ENCODE data around the gene TMPRSS6.

The TMPRSS6 gene

DNA sequence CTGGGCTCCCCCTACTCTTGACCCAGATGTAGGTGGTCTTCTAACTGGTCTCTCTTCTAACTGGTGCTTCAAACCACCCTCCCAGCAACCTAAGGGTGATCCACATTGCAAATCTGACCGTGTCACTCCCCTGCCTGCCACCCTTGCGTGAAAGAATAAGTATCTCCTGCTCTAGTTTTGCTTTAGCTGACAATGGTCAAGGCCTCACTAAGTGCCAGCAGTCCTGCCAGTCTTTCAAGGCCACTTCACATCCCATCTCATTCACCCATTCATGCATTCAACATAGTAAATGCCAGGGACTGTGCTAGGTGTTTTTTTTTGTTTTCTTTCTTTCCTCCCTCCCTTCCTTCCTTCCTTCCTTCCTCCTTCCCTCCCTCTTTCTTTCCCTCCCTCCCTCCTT, 60.3 kb downstream of the TMPRSS6 start:
- DNase-seq, result no peak

DNA sequence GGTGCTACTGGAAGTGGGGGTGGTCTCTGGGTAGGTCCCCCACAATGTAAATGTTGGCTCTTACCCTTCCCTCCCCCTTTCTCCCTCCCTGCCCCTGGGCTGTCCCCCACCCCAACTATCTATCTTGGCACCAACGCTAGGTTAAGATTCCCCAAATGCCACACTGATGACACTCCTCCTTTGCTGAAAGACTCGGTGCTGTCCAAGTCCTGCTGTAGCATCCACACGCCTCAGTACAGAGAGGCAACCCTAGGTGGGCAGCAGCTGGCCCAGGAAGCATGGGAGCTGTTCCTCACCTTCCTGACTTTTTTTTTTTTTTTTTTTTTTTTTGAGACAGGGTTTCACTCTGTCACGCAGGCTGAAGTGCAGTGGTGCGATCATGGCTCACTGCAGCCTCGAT, 61.4 kb downstream of the TMPRSS6 start:
- DNase-seq, result no peak

DNA sequence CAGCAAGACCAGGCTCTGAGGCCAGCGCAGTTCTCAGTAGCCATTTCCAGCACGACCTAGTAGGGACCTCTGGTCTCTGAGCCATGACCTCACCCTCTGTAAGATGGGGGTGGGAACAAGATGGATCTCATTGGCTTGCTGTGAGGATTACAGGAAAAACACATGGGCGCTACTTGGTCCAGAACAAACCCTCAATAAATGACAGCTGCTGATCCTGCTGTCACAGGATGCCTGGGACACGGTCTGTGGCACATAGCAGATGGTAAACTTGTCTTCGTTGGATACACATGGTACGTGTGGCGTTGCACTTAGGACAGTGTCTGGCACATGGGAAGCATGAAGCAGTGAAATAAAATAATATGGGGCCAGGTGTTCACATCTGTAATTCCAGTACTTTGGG, 62.5 kb downstream of the TMPRSS6 start:
- DNase-seq, result no peak

DNA sequence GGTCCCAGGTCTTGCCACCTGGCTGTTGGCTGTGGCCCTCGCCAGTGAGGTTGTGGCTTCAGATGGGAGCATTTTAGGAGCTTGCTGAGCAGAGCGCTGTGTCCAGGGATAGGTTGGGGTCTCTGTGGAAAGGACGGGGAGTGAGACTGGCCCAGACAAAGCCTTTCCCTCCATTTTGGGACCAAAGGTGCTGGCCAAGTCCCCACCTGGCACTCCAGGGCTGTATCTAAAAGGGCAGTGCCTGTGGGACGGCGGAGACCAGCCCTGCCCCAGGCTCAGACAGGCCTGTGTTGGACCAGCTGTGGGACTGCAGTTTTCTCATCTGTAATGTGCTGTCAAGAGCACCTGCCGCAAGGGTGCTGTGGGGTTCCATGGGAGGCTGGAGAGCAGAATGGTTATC, 62.9 kb downstream of the TMPRSS6 start:
- DNase-seq, result no peak

DNA sequence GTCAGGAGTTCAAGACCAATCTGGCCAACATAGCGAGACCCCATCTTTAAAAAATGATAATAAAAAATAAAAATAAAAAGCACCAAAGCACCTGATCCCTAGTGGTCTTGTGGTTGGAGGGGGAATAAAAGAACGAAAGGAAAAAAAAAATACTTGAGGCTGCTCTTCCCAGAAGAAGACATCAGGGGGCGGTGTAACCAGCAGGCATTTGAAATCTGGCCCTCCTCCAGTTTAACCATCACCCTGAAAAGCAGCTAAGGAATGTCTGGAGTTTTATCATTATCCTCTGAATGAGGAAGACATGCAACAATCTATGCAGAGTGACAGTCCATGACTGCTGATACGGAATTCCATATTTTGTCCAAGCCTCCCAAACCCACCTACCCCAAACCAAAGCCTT, 63.6 kb downstream of the TMPRSS6 start:
- no peak for DNase-seq

DNA sequence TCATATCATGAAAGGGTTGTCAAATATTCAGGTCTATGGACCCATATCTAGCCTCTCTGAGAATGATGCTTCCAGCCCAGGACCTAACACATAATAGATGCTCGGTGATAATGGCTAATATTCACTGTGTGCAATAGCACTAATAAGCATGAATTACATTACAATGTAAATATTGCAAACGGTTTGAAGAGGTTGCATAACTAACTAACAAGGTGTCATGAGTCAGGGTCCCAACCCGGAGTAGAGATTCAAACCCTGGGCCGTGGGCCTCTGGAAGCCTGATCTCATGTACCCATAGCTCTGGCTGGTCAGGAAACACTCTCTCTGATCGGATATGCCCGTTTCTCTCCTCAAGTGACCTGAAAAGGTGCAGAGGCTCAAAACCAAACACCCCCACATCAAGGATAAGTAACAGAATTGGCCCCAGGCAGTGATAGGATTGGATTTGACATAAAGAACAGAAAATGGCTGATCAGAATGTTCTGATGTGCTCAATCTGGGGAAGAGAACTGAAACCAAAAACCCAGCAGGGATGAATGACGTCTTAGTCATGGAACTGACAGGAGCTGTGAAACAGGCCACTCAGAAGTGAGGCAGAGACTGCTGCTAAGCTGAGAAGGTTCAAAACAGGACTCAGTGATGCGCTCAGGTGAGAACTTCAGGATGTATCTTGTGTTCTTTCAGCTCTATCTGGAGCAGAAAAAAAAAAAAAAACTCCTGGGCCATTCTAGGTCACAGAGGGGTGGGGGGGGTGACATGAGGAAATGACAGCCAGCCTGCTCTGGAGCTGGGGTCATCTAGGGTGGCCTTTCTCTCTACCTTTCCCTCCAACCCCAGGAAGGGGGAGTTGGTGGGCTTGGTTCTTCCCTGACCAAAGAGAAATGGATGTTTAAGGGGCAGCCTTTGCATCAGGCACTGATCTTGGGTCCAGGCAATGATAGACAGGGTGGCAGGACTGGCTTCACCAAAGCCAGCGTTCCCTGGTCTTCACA, 64.6 kb downstream of the TMPRSS6 start:
- no peak for DNase-seq

DNA sequence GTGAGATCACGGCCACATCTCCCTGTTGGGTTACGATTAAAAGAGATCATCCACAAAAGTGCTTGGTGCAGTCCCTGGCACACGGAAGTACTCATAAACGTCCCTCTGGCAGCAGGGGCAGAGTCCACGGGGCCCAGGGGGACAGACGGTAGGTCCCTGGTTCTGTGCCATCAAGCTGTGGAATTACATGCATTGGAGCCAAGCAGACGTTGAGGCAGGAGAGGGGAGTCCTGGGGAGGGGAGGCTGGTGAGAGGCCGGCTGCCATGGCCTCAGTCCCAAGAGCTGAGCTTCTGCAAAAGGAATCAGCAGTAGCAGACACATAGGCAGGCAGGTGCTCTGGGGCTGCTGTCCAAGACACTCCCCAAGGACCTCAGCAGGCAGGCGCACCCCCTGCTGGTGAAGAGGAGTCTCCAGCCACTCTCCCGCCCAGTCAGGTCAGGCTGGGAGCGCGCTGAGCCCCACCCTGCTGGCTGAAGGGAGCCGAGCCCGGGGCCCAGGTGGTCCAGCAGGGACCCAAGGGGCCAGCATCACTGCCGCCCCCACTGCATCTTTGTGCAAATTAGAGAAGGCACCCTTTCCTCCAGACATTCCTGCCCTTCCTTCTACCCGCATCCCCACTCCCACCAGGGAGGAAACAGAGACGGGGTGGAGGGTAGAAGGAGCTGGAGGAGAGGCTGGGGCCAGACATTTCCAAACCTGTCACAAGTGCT, 65.5 kb downstream of the TMPRSS6 start:
- no peak for DNase-seq

DNA sequence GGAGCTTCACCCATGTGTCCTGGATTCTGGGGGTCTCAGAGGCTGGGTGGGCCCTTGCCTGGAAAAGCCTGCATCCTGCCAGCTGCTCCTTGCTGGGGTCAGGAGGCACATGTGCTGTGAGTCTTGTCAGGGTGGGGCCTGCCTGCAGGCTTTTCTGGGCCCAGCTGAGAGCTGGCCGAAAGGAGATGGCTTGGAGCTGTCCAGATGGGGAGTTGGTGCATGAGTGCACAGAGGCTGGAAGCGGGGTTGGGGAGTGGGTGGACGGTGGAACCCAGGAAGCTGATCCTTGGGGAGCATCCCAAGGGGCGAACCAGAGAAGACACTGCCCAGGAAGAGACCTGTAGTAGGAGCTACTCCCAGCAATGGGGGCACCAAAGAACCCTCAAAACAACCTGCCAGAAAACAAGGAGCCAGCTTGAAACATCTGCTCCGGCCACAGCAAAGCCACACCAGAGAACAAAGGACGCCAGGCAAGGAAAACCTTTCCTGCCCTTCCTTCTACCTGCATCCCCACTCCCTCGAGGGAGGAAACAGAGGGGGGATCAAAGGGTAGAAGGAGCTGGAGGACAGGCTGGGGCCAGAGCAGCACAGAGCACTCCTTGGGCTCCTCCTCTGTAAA, 66.2 kb downstream of the TMPRSS6 start:
- no peak for DNase-seq

DNA sequence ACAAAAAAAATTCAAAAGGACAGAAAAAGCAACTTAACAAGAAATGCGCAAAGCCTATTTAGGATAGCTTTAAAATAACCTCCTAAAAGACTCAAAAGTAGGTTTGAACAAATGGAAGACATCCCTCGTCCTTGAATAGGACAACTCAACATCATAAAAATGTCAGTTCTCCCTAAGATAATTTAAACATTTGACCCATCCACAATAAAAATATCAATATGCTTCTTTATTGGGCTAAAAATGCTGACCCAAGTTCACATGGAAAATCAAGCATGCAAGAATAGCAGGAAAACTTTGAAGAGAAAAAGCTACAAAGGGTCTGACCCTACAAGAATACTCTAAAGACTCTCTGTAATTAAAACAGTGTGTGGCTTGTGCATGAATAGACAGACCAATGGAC, 70.0 kb downstream of the TMPRSS6 start:
- DNase-seq, result no peak

DNA sequence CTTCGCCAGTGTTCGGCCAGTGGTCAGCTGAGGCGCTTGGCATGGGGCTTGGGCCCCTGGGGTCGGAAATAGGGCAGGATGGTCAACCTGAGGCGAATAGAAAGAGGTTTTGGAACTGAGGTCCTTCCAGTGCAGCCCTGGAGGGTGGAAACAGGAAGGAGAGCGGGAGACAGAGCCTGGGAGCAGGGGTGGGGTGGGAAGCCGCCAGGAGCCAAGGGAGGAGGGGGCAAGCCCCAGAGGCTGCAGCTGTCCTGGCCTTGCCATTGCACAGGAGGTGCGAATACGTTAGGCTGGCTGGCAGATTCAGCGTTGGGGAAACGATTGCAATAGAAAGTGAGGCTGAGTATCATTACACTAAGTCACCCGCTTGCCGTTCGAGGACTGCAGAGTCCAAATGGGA, 71.8 kb downstream of the TMPRSS6 start:
- no peak for DNase-seq

DNA sequence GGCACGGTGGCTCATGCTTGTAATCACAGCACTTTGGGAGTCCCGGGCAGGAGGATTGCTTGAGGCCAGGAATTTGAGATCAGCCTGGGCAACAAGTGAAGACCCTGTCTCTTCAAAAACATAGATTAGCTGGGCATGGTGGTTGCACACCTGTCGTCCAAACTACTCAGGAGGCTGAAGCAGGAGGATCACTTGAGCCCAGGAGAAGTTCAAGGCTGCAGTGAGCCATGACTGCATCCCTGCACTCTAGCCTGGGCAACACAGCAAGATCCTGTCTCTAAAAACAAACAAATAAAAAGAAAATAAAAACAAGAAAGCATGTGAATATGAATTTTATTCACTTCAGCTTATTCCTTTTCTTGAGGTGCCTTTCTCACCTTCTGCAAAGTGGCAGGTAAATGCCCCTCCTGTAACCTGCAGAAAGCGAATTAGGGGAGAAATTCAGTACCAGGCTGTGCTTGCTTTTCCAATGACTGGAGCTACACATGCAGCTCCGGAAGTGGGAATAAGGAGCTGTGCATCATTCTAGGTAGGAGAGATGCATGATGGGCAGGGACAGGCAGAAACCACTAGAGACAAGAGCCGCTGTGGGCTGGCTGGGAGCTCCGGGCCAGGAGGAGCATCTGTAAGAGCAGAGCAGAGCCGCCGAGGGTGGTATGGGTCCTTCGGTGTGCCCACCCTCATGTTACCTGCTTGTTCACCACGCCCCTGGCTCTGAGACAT, 72.7 kb downstream of the TMPRSS6 start:
- DNase-seq, result no peak

DNA sequence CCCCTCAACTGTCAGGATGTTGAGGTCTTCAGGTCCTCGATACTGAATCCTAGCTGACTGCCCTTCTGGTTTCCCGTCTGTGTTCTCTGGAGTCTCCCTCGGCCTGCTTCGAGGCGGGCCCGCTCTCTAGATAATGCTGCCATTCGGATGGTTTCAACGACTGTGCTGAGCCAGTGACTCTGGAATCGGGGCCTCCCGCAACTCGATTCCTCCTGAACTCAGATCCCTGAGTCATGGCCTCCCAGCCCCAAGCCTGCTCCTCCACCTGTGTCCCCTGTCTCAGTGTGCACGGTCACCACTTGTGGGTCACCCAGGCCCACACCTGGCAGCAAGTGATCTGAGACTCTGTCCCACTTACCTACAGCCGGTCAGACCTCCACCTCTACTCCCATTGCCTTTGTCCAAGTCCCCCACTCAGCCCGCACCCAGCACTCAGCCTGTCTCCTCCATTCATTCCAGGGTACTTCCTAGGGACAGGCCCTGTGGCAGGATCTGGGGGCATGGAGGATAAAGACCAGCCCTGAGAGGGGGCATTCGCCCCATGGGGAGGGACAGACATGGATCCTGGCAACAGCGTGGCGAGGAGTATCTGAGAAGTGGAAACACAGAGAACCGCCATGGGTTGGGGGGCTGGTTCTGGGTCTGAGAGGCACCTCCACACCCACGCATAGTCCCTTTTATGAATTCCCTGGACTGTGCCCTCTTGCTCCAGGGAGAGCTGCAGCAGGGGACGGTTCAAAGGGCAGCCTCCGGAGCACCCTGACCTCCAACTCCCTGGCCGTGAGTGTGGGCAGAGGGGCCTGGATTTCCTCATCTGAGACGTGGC, 75.7 kb downstream of the TMPRSS6 start:
- no peak for DNase-seq

DNA sequence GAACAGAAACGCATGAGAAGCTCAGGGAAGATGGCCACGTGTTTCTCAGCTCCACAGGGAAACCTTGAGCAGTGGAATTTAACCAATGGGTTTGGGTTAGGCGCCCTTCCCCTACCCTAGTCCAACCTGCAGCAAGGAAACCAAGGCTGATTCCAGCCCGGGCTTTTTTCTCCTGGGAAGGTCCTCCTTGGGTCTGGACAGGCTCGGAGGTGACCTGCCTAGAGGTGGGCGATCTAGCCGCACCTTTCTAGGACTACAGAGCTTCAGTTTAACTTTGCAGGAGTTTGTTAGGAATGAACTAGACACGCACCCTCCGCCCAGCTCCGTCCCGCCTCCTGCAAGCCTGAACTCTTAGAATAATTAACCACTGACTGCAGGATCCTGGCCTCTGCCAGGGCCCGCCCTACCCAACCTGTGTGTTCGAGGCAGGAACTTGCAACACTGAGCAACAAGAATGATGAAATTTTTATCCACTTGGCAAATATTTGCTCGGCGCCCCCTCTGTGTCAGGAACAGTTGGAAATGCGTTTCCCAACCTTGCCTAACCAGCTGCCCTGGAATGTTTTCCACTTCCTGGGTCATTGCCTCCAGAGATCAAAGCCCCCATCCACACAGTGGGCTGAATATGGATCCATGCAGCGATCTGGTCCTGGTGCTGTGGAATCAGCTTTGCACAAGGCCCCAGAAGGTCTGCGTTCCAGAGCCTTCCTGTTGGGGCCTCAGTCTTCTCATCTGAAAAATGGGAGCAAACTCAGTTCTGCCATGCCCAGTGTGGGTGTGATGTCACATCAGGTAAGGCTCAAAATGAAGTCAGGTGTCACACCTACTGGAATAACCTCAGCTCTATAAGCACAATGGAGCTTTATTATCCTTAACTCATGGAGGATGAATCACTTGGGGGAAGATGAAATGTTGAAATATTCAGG, 76.7 kb downstream of the TMPRSS6 start:
- no peak for DNase-seq

DNA sequence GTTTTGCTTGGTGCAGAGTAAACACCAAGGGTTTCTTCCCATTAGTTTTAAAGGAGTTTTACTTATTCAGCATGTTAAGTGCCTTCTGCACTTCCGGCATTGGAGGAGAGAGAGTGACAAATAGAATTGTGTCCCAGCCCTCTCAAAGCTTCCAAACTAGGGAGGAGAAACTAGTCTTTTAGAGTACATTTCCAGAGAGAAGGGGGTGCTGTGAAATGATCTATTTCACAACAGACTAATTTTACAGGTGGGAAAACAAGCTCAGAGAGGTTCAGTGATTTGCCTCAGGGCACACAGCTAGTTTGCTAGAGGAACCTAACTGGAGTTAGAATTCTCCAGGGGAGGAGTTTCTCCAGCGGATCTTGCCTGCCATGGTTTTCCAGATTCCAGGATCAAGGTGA, 77.4 kb downstream of the TMPRSS6 start:
- no peak for DNase-seq

DNA sequence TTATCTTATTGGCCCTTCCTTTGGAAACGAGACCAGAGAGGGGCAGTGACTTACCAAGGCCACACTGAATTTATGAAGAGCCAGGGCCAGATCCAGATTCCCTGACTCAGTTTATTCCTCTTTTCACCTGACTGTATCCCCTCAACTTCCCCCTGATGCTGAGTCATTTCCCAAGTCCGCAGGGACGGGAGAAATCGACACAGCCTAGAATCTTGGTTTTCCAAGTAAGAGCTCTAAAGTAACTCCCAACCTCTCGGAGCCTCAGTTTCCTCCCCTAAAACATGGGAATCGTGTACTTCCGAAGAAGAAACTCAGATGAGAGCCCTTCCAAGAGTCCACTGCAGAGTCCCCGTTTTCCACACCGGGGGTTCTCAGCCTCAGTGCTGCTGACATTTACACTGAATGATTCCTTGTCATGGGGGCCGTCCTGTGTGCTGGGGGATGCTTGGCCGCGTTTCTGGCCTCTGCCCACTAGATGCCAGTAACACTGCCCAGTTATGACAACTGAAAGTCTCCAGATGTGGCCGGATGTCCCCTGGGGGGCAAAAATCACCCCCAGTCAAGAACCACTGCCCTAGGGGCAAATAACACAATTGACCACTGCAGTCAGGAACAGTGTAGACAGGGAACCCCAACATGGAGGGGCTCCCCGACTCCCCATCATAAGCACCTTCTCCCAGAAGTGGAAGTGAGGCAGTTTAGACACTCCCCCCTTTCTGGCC, 78.8 kb downstream of the TMPRSS6 start:
- DNase-seq, result no peak

DNA sequence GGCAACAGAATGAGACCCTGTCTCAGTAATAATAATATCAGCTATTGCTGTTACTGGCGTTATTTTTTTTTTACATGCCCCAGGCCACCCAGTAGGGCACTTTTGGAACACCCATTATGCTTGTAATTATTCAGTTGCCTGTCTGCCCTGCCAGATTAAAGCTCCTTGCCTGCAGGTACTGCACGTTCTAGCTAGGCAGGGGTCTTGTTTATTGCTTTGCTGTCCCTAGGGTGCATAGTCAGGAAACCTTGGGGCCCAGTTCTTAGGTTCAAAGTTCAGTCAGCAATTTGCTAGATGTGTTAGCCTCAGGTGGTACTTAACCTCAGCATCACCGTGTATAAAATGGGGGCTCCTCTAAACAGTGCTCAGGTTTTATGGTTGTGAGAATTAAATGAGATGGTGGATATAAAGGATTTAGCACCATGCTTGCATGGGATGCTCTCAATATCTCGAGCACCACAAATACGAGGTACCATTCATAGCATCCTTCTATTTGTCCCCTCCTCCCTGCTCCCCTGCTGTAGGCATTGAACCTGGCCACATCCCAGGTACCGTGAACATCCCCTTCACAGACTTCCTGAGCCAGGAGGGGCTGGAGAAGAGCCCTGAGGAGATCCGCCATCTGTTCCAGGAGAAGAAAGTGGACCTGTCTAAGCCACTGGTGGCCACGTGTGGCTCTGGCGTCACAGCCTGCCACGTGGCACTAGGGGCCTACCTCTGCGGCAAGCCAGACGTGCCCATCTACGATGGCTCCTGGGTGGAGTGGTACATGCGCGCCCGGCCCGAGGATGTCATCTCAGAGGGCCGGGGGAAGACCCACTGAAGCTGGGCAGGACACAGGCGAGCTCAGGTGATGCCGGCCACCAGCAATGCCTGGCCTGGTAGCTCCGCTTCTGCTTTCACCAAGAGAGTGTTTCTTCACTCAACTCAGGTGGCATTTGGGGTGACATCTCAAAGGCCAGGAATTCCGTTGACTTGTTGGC, 80.5 kb downstream of the TMPRSS6 start:
- no peak for DNase-seq

DNA sequence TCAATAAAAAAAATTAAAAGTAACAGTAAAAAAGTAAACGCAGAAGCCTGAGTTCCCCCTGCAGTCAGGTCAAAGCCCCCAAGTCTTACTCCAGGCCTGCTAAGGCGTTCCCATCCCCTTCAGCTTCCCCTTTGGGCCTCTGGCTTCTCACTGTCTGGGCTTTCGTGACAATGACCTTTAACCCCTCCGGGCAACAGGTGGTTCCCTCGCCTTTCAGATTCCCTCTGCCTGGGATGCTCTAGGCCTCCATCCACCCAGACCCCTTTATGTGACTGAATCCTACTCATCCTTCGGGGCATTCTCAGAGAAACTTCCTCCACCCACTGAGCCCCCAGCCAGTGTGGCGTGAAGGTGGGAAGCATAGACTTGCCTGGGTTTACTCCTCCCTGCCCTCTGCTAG, 82.0 kb downstream of the TMPRSS6 start:
- DNase-seq, result no peak

DNA sequence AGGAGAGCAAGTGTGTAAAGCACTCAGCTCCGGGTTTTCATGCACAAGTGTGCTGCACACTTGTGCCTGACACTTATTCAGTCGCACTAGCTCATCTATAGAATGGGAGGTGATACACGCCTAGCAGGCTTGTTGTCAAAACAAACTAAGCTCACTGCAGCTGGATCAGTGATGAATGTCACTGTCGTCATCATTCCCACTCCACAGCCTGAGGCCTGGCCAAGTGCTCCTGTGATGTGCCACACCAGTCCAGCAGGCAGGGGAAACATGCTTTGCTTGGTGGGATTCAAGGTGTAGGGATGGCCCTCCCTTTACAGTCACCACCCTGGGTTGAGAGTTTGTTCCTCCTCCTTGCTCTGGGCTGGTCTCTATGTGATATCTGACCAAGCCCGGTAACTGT, 83.2 kb downstream of the TMPRSS6 start:
- no peak for DNase-seq

DNA sequence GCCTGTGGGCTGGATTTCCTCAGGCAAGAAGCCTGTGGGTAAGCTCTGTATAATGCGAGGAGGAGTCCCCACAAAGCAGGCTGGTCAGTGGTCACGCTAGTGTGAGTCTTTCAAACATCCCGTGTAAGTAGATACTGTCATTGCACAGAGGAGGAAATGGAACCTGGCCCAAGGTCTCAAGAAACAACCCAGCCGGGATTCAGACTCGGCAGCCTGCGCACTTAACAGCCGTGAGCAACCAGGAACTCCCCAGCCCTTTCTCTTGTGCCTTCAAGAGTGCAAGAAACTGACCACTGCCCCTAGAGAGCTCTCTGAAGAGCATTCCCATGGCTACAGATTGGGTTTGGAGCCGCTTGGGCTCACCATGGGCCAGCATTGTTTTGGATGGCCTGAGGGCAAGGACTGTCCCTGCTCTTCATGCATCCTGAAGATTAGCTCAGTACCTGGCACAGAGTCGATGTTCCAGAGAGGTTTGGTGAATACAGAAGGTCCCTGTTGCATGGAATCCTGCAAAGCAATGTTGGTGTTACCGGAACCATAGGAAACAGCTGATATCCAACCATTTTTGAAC, 83.9 kb downstream of the TMPRSS6 start:
- no peak for DNase-seq
